Measurements from ENCODE around the gene FGF1.
A peak's percentile ranks its signal among the peaks of the same experiment; 100 is the strongest.

Gene FGF1

DNA sequence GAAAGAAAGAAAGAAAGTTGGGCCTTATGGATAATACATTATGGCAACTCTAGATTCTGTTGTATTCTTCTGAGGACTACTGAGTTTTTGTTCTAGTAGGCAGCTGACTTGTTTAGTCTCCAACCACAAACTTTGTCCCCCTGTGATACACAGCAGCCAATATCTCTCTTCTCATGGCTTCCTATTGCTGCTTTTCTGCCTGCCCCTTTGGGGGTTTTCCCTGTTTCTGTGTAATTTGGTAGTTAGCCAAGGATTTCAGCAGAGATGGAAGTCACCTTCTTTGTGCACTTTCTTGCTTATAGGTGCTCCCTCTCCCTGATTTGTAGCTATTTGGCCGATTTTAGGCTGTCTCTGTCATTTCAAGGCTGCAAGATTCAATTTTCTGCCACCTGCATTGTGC lies 109.6 kb downstream of the FGF1 start:
- DNase-seq (ENCODE audit: low spot score) = no peak

GRCh38 chr5:142572006-142572405 lies 113.9 kb downstream of the FGF1 start:
- no peak for DNase-seq (ENCODE audit: low spot score)

GRCh38 chr5:142571371-142571770 lies 114.5 kb downstream of the FGF1 start:
- no peak for DNase-seq (ENCODE audit: low spot score)

GRCh38 chr5:142569905-142570304 lies 116.0 kb downstream of the FGF1 start:
- DNase-seq (ENCODE audit: low spot score) = no peak

DNA sequence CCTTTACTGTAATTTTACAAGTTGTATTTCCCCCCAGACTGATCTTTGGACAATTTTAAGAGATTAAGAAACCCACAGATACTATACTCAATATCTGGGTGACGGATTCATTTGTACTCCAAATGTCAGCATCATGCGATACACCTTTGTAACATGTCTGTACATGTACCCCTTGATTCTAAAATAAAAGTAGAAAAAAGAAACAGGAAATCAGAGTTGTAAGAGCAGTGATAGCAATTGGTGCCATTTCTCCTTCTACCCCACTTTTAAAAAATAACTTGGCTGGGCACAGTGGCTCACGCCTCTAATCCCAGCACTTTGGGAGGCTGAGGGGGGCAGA lies 116.9 kb downstream of the FGF1 start:
- no peak for DNase-seq (ENCODE audit: low spot score)

DNA sequence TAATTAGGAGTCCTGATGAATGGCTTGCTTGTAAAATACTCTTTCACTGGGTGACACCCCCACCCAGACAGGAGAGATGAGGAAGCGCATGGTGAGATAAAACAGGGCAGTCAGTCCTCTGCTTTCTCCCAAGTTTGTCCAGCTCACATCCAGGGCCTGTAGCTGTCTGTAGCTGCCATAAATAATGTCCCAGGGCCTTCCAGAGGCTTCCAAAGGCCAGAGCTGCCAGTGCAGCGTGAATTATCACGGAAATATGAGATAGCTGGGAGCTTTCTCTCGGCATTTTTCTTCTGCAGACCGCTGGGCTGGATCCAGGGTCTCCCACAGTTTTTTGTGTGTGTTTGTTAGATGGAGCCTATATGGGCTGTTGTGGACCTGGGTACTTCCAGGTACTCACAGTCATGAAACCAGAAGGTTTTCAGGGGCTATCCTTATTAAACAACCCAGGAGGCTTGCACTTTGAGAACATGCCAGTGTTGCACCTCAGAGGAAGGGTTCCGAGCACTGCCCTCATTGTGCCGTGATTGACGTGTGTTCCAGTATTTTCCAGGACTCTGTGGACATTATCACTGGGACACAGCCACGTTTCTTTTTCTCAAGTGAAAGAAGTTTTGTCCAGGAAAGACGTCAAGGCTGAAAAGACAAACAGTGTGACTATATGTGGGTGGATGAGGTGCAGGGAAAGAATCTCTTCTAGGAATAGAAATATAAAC lies 117.5 kb downstream of the FGF1 start:
- DNase-seq (ENCODE audit: low spot score) = peak; percentile 48

GRCh38 chr5:142561486-142562097 lies 124.3 kb downstream of the FGF1 start:
- no peak for DNase-seq (ENCODE audit: low spot score)

- no peak for DNase-seq (ENCODE audit: low spot score)
Measured at GRCh38 chr5:142561029-142561428, 124.9 kb downstream of the FGF1 start.

- no peak for DNase-seq (ENCODE audit: low spot score)
Measured at GRCh38 chr5:142552107-142552506, 133.8 kb downstream of the FGF1 start.

GRCh38 chr5:142551338-142552067 lies 134.4 kb downstream of the FGF1 start:
- no peak for DNase-seq (ENCODE audit: low spot score)

- no peak for DNase-seq (ENCODE audit: low spot score)
Measured at GRCh38 chr5:142550471-142550870, 135.4 kb downstream of the FGF1 start.

DNA sequence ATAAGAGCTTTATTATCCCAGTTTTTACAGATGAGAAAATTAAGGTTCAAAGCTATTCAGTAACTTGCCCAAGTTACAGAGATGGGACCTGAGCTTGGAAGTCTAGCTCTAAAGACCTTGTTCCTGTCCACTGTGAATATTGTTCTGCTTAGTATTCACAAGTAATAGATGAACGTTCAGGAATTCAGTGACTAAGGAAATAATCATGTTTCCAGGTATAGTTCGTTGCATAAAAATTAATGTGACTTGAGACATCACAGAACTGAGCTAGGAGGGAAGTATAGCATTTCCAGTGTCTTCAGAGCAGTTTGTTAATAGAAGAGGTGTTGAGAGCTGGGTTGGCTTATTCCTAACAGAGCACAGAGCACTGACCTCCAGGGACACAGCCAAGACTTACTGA lies 136.1 kb downstream of the FGF1 start:
- no peak for DNase-seq (ENCODE audit: low spot score)

DNA sequence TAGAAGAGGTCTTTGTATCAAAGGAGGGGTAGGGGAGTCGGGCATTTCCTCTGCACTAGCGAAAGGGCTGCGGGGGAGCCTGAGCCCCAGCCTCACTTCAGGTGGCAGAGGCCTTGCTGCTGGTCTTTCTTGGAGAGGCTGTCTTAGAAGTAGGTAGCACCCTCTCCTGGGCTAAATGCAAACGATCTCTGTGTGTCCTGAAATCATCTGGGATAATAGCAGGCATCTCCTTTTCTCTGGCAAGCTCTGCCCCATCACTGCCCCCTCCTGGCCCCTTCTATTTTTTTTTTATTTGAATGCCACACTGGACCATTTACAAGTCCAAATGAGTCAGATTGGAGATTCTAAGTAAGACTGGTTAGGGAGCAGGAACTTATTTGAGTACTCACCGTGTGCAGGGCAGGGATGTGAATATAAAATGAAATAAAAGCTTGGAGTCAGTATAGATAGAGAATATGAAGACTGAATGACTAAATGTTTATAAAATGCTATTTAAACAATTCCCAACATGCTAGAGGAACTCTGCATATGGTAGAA lies 137.1 kb downstream of the FGF1 start:
- DNase-seq (ENCODE audit: low spot score) = peak; percentile 66

DNA sequence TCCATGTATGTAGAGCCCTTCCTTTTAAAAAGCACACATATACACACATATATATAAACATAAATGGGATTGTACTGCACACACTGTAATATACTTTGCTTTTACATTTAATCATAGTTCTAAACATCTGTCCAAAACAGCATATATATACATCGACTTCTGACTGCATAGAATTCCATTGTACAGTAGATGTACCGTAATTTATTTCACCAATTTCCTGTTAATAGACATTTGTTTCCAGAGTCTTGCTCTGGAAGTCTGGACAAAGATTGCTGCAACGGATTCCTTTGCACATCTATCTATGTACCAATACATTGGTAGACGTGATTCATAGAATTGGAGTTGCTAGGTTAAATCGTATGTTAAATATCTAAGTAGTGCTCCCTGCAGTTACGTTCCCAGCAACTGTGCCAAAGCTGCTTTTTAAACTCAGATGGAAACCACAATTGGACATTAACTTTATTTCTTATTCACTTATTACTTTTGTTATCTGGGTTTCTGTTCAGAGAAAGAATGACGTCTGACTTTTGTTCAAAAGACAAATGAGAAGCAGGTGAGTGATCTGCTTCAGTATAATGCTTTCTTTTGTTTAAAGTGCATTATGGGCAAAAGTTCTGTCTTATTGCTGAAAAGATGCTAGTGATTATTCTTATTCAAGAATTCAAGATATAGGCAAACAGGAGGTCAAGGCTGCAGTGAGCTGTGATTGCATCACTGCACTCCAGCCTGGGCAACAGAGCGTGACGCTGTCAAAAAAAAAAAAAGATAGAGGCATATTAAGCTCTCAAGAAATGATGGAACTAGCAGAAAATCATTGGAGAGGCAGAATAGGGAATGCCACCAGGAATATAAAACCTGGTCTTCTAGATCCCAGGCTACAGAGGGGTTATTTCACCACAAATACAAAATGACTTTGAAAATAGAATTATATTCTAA lies 138.2 kb downstream of the FGF1 start:
- DNase-seq (ENCODE audit: low spot score) = no peak

GRCh38 chr5:142545650-142546322 lies 140.1 kb downstream of the FGF1 start:
- no peak for DNase-seq (ENCODE audit: low spot score)

GRCh38 chr5:142544946-142545649 lies 140.8 kb downstream of the FGF1 start:
- DNase-seq (ENCODE audit: low spot score) = no peak

- DNase-seq (ENCODE audit: low spot score) = no peak
Measured at GRCh38 chr5:142544071-142544753, 141.7 kb downstream of the FGF1 start.

DNA sequence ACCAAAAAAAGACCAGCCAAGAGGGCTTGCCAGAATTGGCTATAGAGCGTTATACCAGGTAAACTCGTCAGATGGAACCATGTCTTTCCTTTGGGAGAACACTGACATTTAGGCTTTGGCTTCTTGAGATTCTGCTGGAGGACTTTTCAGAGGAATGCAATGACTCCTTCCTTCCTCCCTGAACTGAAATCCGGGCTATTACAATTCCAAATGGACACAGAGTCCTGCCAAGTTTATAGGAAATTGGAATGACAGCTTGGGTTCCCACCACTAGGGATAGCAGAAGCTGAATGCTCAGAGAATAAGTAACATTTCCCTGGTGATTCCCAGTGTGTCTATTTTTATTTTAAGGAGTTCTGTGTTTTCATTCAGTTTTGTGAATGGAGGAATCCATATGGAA lies 143.0 kb downstream of the FGF1 start:
- DNase-seq (ENCODE audit: low spot score) = no peak

Data from COLO829 (cell line).